Astrocyte of the cerebellum (primary cell): ENCODE data around the gene PRF1.

Experiments
- DNase-seq: peaks from one replicate; pipeline ENCODE4 v3.0.0-alpha.2; 2011; ENCODE audit warnings: low read depth
- H3K4me3 ChIP-seq: 2 replicates; pipeline ENCODE4 v1.5.1; 2011; ENCODE audit warnings: mild to moderate bottlenecking, low read depth, low read length, moderate library complexity
- in situ Hi-C: cut with HindIII; loops from 2 replicates; pipeline ENCODE4 v1.10.0; 2017; ENCODE audit warnings: low sequenced_read_pairs
- TF ChIP-seq, protein P1 (sequence below): IDR thresholded peaks from 2 replicates; pipeline ENCODE4 v1.5.1; 2012; ENCODE audit warnings: low read length, low read depth, moderate library complexity, mild to moderate bottlenecking; ENCODE audit errors: missing control alignments

Gene PRF1

DNA sequence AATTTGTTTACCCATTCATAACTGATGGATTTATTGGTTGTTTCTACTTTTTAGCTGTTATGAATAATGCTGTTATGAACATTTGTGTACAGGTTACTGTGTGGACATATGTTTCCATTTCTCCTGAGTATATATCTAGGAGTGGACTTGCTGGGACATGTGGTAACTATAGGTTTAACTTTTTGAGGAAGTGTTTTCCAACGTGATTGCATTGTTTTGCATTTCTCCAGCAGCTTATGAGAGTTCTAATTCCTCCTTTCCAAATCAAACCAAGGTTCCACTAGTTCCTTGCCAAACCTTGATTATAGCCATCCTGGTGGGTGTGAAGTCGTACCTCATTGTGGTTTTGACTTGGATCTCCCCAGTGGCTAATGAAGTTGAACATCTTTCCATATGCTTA lies 2.6 kb upstream of the PRF1 start:
- TF ChIP-seq, protein P1, sequence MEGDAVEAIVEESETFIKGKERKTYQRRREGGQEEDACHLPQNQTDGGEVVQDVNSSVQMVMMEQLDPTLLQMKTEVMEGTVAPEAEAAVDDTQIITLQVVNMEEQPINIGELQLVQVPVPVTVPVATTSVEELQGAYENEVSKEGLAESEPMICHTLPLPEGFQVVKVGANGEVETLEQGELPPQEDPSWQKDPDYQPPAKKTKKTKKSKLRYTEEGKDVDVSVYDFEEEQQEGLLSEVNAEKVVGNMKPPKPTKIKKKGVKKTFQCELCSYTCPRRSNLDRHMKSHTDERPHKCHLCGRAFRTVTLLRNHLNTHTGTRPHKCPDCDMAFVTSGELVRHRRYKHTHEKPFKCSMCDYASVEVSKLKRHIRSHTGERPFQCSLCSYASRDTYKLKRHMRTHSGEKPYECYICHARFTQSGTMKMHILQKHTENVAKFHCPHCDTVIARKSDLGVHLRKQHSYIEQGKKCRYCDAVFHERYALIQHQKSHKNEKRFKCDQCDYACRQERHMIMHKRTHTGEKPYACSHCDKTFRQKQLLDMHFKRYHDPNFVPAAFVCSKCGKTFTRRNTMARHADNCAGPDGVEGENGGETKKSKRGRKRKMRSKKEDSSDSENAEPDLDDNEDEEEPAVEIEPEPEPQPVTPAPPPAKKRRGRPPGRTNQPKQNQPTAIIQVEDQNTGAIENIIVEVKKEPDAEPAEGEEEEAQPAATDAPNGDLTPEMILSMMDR: no peak
- H3K4me3 ChIP-seq: no peak overlapping the region
- in situ Hi-C loops: no loop called here
- DNase-seq: no peak

DNA sequence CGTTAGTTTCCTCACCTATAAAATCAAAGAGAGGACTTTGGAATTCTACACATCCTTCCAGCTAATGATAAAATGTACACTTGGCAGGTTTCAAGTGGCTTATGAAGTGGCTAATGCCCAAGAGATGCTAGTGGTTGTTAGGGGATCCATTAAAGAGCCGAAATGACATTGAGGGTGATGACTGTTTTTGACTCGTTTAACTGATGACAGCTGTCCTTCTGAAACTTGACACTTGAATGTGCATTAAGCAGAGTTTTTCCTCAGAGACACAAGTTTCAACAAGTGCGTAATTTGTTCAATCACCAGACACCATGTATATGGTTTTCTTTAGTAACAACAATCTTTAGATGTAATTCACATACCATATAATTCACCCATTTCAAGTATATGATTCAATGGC lies 1.6 kb upstream of the PRF1 start:
- DNase-seq: no peak
- no peak overlapping the region for H3K4me3 ChIP-seq
- in situ Hi-C loops: no loop called here

DNA sequence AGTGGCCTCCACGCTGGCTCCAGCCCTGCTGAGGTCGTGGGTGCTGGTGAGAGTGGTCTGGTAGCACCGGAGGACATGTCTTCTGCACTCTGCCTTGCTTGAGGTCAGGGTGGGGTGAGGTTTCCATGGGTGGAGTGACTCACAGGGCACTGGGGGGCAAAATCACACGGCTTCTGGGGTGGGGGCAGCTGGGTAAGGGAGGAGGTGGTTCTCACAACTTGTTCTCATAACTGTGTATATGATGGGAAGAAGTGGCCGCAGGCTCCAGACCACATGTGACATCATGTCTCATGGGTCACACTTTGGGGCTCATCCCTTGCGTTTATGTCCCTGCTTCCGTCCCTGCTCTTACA lies 884 bp upstream of the PRF1 start:
- H3K4me3 ChIP-seq: no peak overlapping the region
- DNase-seq: no peak

More for the DNA sequence above, 1.6 kb upstream of the PRF1 start:
- TF ChIP-seq, protein P1: no peak

DNA sequence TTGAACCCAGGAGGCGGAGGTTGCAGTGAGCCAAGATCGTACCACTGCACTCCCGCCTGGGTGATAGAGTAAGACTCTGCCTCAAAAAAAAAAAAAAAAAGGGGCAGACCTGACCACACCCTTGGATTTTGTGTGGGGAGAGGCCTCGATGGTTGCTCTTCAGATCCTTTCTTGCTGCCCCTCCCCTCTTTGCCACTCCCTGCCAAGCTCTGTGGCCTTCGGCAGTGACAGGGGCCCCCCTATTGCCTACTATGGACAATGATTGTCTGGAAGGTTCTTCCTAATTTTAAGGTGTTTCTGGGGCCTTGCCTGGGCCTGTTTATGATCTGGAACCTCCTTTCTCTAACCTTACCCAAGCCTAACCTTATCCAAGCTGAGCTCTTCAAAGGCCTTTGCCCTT lies 795 bp downstream of the PRF1 start:
- TF ChIP-seq, protein P1: no peak
- no peak overlapping the region for H3K4me3 ChIP-seq
- in situ Hi-C loops: no loop called here
- DNase-seq: no peak

More for the DNA sequence above, 884 bp upstream of the PRF1 start:
- in situ Hi-C loops: no loop called here
- TF ChIP-seq, protein P1: no peak

DNA sequence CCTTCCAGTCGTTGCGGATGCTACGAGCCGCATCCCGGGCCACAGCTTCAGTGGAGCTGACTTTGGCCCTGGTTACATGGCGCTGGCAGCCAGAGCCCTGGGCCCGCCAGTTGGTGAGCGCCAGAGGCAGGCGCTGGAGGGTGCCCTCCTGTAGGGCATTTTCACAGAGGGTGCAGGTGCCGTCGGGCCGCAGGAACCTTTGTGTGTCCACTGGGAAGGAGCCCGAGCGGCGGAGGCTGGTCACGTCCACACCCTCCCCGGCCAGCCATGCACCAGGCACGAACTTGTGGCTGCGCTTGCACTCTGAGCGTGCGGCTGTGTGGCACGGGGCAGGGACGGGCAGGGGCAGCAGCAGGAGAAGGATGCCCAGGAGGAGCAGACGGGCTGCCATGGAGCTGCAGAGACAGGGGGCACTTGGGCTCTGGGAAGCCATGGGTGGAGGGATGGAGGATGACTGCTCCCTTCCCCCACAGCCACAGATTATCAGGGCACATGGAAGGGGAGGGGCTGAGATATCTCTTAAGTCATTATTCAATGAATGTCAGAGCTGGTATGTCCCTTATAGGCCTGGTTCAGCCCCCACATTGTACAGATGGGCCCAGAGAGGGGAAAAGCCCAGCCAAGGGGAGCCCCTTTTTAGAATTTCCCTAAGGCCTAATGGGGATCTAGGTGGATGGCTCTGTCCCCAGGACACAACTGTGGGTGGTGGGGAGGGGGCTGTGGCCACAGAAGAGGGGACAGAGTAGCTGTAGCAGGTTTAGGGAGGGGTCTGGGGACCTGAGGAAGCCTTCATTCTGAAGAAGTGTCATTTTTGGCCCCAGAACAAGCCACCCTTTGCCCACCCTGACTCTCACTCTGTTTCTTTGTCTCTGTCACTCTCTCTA lies 1.8 kb downstream of the PRF1 start:
- H3K4me3 ChIP-seq: no peak overlapping the region
- no peak for DNase-seq
- in situ Hi-C loops: no loop called here
- TF ChIP-seq, protein P1: no peak

DNA sequence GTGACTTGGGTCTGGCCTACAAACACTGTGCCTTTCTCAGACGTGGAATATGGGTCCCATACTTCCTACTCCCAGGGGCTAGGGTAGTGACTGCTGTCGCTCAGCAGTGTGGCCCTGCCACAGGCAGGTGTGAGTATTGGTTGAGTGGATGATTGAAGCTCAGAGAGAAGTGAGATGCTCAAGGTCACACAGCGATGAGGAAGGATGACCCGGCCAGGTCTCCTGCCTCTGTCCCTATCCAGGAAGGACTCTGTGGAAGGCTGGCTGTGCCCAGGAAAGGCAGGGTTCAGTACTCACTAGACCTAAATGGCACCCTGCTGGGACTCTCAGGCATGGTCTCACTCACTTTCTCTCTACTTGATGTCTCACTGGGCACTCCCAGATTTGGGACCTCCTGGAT lies 2.8 kb downstream of the PRF1 start:
- no peak for DNase-seq
- no peak overlapping the region for H3K4me3 ChIP-seq
- in situ Hi-C loops: no loop called here
- TF ChIP-seq, protein P1: no peak
